ENCODE results near the gene SPNS1. TPM values are rescaled to one million over a fixed set of nuclear protein-coding genes. Genes with fewer than 3 reads are reported as not detected.

SPNS1 gene
- total RNA-seq, 1 donor from 2014 or later: 22.8 TPM

DNA sequence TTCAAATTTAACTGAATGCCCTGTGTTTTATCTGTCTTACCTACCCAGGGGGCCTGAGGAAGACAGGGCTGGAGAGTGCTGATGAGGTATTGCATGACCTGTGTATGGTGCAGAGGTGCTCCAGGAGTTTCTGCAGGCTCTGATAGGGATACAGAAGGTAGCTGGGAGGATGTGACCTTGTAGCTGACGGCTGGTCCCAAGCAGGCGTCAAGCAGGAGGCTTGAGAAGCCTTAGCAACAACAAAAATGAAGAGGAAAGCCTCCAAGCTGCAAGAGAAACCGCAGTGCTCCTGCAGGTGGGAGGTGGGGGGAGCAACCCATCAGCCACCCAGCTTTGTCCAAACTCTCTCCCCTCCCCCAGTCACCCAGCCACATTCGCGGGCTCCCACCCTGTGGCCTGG is 50.6 kb downstream of the SPNS1 start:
- DNase-seq (ENCODE audit: low spot score) (no peak), ATAC-seq (no peak)

DNA sequence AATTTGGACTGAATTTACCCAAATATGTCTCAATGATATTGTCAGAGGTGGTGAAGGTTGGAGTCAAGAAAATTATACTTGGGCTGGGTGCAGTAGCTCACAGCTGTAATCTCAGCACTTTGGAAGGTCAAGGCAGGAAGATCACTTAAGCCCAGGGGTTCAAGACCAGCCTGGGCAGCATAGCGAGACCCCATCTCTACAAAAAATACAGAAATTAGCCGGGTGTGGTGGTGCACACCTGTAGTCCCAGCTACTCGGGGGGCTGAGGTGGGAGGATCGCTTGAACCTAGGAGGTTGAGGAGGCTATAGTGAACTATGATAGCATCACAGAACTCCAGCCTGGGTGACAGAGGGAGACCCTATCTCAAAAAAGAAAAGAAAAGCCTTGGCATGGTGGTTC is 51.2 kb downstream of the SPNS1 start:
- DNase-seq (ENCODE audit: low spot score) (no peak), ATAC-seq (no peak)

DNA sequence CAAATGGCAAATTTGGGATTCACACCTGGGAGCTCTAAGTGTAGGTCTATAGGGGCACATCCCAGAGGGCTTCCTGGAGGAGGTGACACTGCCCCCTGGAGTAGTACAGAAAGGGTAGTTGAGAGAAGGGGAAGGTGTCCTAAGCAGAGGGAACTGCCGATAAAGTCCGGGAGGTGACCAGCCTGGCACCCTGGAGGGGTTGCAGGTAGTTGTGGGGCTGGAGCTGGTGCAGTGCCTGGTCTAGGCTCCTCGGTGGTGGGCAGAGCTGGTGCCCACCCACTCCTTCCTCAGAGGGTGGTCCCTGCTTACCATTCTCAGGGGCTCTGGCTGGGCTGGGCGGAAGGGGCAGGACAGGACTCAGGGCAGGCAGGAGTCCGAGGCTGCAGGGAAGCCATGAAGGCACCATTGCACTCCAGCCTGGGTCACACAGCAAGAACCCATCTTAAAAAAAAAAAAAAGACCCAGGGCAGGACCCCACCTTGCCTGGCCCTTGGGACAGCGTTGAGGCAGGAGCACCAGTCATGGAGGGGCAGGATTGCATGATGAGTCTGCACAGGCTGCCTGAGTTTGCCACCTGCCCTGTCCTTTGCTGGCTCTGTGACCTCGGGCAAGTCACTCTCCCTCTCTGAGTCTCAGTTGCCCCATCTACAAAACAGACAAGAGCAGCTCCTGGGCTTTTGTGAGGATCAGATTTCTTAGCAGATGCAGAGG is 54.0 kb downstream of the SPNS1 start:
- no peak for ATAC-seq
- DNase-seq (ENCODE audit: low spot score): no peak

DNA sequence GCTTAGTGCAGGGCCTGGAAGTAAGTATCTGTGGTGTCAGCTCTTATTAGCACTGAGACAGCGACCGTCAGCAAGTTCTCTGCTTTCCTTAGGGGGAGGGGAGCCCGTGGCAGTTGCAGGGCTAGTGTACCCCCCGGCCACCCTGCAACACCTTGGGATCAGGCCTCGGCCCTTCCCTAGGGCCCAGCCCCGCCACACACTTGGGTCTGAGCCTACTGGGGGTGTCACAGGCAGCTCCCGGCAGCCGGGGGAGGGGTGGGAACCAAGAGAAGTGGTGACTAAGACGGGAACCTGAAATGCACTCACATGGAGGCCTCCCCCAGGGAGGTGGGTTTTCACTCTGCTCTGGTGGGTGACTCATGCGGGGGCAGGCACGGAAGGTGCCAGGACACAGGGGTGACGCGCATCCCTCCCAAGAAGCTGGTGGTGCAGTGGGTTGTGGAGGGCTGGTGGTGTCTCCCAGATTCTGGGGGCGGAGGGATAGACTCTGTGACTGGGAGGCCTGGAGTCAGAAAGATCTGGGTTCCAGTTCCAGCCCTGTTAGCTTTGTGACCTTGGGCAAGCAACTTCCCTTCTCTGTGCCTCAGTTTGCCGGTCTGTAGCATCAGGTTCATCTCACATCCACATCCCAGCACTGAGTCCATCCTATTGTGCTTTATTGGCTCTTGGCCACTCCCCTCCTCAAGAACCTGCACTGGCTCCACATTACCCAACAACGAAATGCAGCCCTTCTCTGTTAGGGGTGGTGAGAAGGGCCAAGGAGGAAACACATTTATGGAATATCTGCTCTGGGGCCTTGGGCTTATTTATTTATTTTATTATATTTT is 54.8 kb downstream of the SPNS1 start:
- DNase-seq (ENCODE audit: low spot score) (no peak), ATAC-seq (peak; percentile 39)

DNA sequence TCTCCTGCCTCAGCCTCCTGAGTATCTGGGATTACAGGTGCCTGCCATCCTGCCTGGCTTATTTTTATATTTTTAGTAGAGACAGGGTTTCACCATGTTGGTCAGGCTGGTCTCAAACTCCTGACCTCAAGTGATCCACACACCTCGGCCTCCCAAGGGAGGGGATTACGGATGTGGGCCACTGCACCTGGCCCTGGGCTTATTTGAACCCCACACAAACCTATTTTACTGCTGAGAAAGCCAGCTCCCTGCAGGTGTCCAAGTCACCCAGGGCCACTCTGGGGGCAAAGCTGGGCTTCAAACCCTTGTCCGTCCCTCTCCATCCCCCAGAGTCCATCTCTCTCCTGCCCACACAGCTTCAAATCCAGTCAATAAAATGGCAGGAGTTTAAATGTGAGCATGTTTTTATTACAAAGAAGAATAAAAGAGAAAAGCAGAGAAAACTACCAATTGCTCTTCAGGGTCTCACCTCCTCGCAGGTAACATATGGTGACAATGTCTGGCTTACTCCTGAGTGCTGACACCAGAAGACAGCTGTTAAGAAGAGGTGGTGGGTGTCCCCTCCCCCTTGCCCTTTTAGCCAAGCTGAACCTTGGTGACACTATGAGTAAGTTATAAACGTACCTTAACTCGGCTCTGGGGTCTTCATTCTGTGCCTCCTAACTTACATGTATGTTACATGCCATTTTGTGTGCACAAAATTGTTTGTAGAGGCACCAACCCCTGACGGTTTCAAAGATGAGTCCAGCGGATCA is 55.7 kb downstream of the SPNS1 start:
- DNase-seq (ENCODE audit: low spot score) (no peak), ATAC-seq (no peak)

Other genes with a start within 250 kb of the SPNS1 start
- 2.3 TPM for gene NPIPB9, start 223.0 kb upstream of the SPNS1 start, total RNA-seq
- 50.1 TPM for gene ATXN2L, start 151.8 kb upstream of the SPNS1 start, total RNA-seq
- 177 TPM for gene TUFM, start 128.4 kb upstream of the SPNS1 start, total RNA-seq
- gene SH2B1, start 110.9 kb upstream of the SPNS1 start, total RNA-seq: 30.8 TPM
- gene ATP2A1, start 96.3 kb upstream of the SPNS1 start, total RNA-seq: 1.4 TPM
- 6.8 TPM for gene RABEP2, start 49.5 kb upstream of the SPNS1 start, total RNA-seq
- gene CD19, start 42.8 kb upstream of the SPNS1 start, total RNA-seq: not detected
- 15.2 TPM for gene NFATC2IP, start 23.8 kb upstream of the SPNS1 start, total RNA-seq
- gene LAT, start 10.3 kb downstream of the SPNS1 start, total RNA-seq: 3.5 TPM